ENCODE measurements around the gene SIX5. TPM values are rescaled to one million over a fixed set of nuclear protein-coding genes. Genes with fewer than 3 reads are reported as not detected.

The SIX5 gene
- 10.4 TPM for total RNA-seq
- 51.1 TPM for polyA plus RNA-seq

GRCh38 chr19:45768984-45769782 lies at the start of gene SIX5:
Gene SIX5, minus strand, starts transcription at chr19:45769252. Its CDS starts 408 bp downstream, at chr19:45768844.
- WGBS: under 1% methylated on average over 70 of the region's 70 CpGs
- Histone ChIP-seq H3K27ac (ENCODE audit: low read depth) (peak within 1 kb of the TSS; percentile 87), H3K4me3 (ENCODE audit: low read depth, low read length) (peak within 1 kb of the TSS; percentile 76), H3K36me3 (ENCODE audit: insufficient read depth) (no peaks in the 10 kb centered on the region), H3K4me1 (ENCODE audit: insufficient read depth) (no peaks in the 10 kb centered on the region)
- DNase-seq (ENCODE audit: extremely low spot score): peak; percentile 95

- Histone ChIP-seq H3K4me1 (ENCODE audit: insufficient read depth) (no peaks in the 10 kb centered on the region), H3K27ac (ENCODE audit: low read depth) (no peak overlapping the region), H3K36me3 (ENCODE audit: insufficient read depth) (no peaks in the 10 kb centered on the region), H3K4me3 (ENCODE audit: low read depth, low read length) (no peak overlapping the region)
- DNase-seq (ENCODE audit: extremely low spot score): no peak
- 77% methylated on average over 19 of the region's 19 CpGs for WGBS
These were observed 48.8 kb upstream of the SIX5 start for GRCh38 chr19:45817725-45818301.

- WGBS: 23% methylated on average over 24 of the region's 24 CpGs
- no peak overlapping the region for H3K27ac ChIP-seq (ENCODE audit: low read depth)
- H3K36me3 ChIP-seq (ENCODE audit: insufficient read depth): no peaks in the 10 kb centered on the region
- no peaks in the 10 kb centered on the region for H3K4me1 ChIP-seq (ENCODE audit: insufficient read depth)
- peak; percentile 73 for DNase-seq (ENCODE audit: extremely low spot score)
- no peak overlapping the region for H3K4me3 ChIP-seq (ENCODE audit: low read depth, low read length)
These were observed 48.1 kb upstream of the SIX5 start for GRCh38 chr19:45817010-45817724.

DNA sequence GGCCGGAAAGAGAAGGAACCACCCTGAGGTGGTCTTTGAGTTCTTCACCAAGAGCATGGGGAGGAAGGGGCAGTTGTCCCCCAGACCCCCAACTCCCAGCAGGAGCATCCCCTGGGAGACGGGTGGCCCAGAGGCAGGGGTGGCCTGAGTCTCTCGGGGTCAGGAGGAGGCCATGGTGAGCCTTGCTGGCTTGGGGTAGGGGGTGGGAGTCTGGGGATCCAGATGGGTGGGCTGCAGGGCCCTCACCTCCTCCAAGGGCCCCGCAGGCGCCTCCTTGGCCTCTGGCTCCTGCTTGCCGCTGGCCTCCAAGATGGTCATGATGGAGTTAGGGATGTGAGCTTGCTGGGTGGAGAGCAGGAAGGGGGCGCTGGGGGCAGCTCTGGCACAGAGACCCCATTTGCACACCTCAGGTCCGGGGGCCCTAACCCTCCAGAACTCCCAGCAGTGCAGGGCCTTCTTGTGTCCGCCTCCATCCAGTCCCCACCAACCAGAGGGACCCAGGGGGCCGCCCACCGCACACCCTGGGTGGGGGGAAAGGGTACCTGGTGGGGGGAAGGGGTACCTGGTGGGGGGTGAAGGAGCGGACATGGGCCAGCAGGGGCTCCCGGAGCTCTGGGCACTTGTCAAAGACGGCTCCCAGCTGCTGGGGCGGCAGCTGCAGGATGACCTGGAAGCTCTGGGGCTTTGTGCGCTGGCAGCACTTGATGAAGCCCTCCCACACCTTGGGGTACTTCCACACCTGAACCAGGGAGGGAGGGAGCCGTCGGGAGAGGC lies 47.4 kb upstream of the SIX5 start:
- DNase-seq (ENCODE audit: extremely low spot score): no peak
- Histone ChIP-seq H3K27ac (ENCODE audit: low read depth) (no peak overlapping the region), H3K36me3 (ENCODE audit: insufficient read depth) (no peaks in the 10 kb centered on the region), H3K4me3 (ENCODE audit: low read depth, low read length) (no peak overlapping the region), H3K4me1 (ENCODE audit: insufficient read depth) (no peaks in the 10 kb centered on the region)
- 68% methylated on average over 18 of the region's 18 CpGs for WGBS

- 9% methylated on average over 44 of the region's 44 CpGs for WGBS
- no peak for DNase-seq (ENCODE audit: extremely low spot score)
- H3K4me3 ChIP-seq (ENCODE audit: low read depth, low read length): peak overlapping the region; percentile 28
- H3K36me3 ChIP-seq (ENCODE audit: insufficient read depth): no peaks in the 10 kb centered on the region
- H3K4me1 ChIP-seq (ENCODE audit: insufficient read depth): no peaks in the 10 kb centered on the region
- no peak overlapping the region for H3K27ac ChIP-seq (ENCODE audit: low read depth)
These were observed 46.6 kb upstream of the SIX5 start for GRCh38 chr19:45815481-45816216.

DNA sequence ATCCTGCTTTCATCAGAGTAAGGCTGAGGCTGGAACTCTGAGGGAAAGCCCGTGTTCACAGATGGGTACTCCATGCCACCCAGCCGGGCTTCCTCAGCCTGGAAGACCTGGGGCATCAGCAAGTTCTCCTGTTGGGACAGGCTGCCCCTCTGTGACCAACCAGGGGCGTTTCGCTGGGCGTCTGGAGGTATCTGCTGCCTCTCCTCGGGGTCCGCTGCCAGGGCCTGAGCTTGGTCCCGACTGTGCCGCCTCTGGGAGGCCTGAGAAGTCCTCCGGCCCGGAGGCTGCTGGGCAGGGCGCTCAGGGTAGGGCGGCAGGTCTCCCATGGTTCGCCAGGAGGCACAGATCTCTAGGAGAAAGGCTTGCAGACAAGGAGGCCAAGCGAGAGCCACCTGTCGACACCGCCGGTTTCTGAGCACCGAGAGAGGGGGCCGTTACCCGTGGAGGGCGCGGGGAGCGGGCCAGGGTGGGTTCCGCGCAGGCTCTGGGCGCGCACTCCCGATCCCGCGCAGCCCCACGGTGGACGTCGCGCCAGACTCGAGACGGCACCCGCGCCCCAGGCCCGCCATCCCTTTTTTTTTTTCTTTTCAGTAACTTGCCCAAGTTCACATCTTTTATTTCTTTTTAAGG lies 45.9 kb upstream of the SIX5 start, which contains the start of gene RSPH6A:
RSPH6A (minus strand) TSS at position 458 of the 630 bp plus-strand sequence; CDS start at position 326, 132 bp downstream.
- no peaks in the 10 kb centered on the region for H3K36me3 ChIP-seq (ENCODE audit: insufficient read depth)
- peak within 1 kb of the TSS; percentile 28 for H3K4me3 ChIP-seq (ENCODE audit: low read depth, low read length)
- DNase-seq (ENCODE audit: extremely low spot score): no peak
- no peak within 1 kb of the TSS for H3K27ac ChIP-seq (ENCODE audit: low read depth)
- WGBS: 20% methylated on average over 40 of the region's 40 CpGs
- no peaks in the 10 kb centered on the region for H3K4me1 ChIP-seq (ENCODE audit: insufficient read depth)

- DNase-seq (ENCODE audit: extremely low spot score): no peak
- Histone ChIP-seq H3K36me3 (ENCODE audit: insufficient read depth) (no peaks in the 10 kb centered on the region), H3K27ac (ENCODE audit: low read depth) (no peak overlapping the region), H3K4me1 (ENCODE audit: insufficient read depth) (no peaks in the 10 kb centered on the region), H3K4me3 (ENCODE audit: low read depth, low read length) (no peak overlapping the region)
- WGBS: 86% methylated on average over 12 of the region's 12 CpGs
These were observed 45.2 kb upstream of the SIX5 start for GRCh38 chr19:45814166-45814780.

GRCh38 chr19:45812297-45812696 lies 43.2 kb upstream of the SIX5 start:
- WGBS: 91% methylated on average over 6 of the region's 6 CpGs
- Histone ChIP-seq H3K4me3 (ENCODE audit: low read depth, low read length) (no peak overlapping the region), H3K36me3 (ENCODE audit: insufficient read depth) (no peaks in the 10 kb centered on the region), H3K27ac (ENCODE audit: low read depth) (no peak overlapping the region), H3K4me1 (ENCODE audit: insufficient read depth) (no peaks in the 10 kb centered on the region)
- no peak for DNase-seq (ENCODE audit: extremely low spot score)

DNA sequence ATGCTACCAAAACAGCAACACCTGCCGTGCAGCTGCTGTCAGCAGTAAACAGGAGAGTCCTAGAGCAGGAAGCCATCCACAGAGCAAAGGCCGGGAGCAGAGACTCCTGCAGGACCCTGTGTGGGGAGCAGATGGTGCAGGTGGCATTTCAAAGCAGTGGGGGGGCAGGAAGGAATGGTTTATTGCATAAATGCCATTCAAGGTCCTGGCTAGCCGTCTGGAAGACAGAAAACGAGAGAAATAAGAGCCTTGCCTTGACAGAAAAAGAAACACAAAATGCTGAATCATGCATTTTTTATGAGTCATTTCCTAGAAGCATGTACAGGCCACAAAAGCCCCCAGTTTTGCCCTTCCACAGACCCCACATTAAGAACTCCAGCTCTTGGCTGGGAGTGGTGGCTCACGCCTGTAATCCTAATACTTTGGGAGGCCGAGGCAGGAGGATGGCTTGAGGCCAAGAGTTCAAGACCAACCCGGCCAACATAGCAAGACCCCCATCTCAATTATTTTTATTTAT lies 40.6 kb upstream of the SIX5 start:
- H3K4me1 ChIP-seq (ENCODE audit: insufficient read depth): no peaks in the 10 kb centered on the region
- H3K36me3 ChIP-seq (ENCODE audit: insufficient read depth): no peaks in the 10 kb centered on the region
- no peak overlapping the region for H3K27ac ChIP-seq (ENCODE audit: low read depth)
- 46% methylated on average over 7 of the region's 7 CpGs for WGBS
- no peak overlapping the region for H3K4me3 ChIP-seq (ENCODE audit: low read depth, low read length)
- no peak for DNase-seq (ENCODE audit: extremely low spot score)

- Histone ChIP-seq H3K27ac (ENCODE audit: low read depth) (no peak overlapping the region), H3K4me1 (ENCODE audit: insufficient read depth) (no peaks in the 10 kb centered on the region), H3K4me3 (ENCODE audit: low read depth, low read length) (no peak overlapping the region), H3K36me3 (ENCODE audit: insufficient read depth) (no peaks in the 10 kb centered on the region)
- no peak for DNase-seq (ENCODE audit: extremely low spot score)
These were observed 36.7 kb upstream of the SIX5 start for GRCh38 chr19:45805719-45806118.

- H3K4me3 ChIP-seq (ENCODE audit: low read depth, low read length): no peak overlapping the region
- no peaks in the 10 kb centered on the region for H3K36me3 ChIP-seq (ENCODE audit: insufficient read depth)
- 90% methylated on average over 8 of the region's 8 CpGs for WGBS
- DNase-seq (ENCODE audit: extremely low spot score): no peak
- H3K4me1 ChIP-seq (ENCODE audit: insufficient read depth): no peaks in the 10 kb centered on the region
- H3K27ac ChIP-seq (ENCODE audit: low read depth): no peak overlapping the region
These were observed 35.8 kb upstream of the SIX5 start for GRCh38 chr19:45804959-45805230.

Data from urinary bladder (tissue), 4 donors.